Effector memory CD4-positive, alpha-beta T cell (primary cell): ENCODE data around the gene NPAS2.

Experiments
- DNase-seq, 3 donors: peaks; one replicate each; pipeline ENCODE4 v3.0.0-alpha.2; 2020
- H3K27ac ChIP-seq: 2 replicates; pipeline ENCODE4 v1.7.0; 2013; ENCODE audit warnings: mild to moderate bottlenecking, low read length, moderate library complexity; ENCODE audit not compliant: insufficient read depth, poor library complexity, severe bottlenecking
- H3K27me3 ChIP-seq: replicated peaks from 2 replicates; pipeline ENCODE4 v1.7.0; 2013; ENCODE audit warnings: mild to moderate bottlenecking, low read length; ENCODE audit not compliant: insufficient read depth, control insufficient read depth, poor library complexity, severe bottlenecking
- H3K36me3 ChIP-seq: 2 replicates; pipeline ENCODE4 v1.7.0; 2013; ENCODE audit warnings: mild to moderate bottlenecking, low read length, moderate library complexity; ENCODE audit not compliant: control insufficient read depth, insufficient read depth
- H3K4me1 ChIP-seq: 2 replicates; pipeline ENCODE4 v1.7.0; 2013; ENCODE audit warnings: low read length, mild to moderate bottlenecking; ENCODE audit not compliant: control insufficient read depth, insufficient read depth, poor library complexity, severe bottlenecking
- H3K4me3 ChIP-seq: 2 replicates; pipeline ENCODE4 v1.7.0; 2013; ENCODE audit warnings: low read length, low read depth, mild to moderate bottlenecking; ENCODE audit not compliant: insufficient read depth, poor library complexity, severe bottlenecking
- H3K9me3 ChIP-seq: 2 replicates; pipeline ENCODE4 v1.7.0; 2013; ENCODE audit warnings: mild to moderate bottlenecking, low read length, moderate library complexity; ENCODE audit not compliant: control insufficient read depth

Gene NPAS2

DNA sequence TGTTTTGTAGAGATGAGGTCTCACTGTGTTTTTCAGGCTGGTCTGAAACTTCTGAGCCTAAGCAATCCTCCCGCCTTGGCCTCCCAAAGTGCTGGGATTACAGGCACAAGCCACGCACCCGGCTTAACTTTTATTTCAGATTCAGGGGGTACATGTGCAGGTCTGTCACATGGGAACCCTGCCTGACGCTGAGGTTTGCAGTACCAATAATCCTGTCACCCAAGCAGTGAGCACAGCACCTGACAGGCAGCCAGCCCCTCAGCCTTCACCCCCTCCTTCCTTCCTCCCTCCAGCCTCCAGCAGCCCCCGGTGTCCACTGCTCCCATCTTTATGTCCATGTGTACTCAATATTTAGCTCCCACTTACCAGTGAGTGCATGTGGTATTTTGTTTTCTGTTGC, 136.1 kb downstream of the NPAS2 start:
- Histone ChIP-seq H3K36me3 (no peaks in the 10 kb centered on the region), H3K4me3 (no peak overlapping the region), H3K9me3 (no peaks in the 10 kb centered on the region), H3K27ac (no peak overlapping the region), H3K27me3 (no peaks in the 10 kb centered on the region), H3K4me1 (no peaks in the 10 kb centered on the region)
- DNase-seq: no peak

DNA sequence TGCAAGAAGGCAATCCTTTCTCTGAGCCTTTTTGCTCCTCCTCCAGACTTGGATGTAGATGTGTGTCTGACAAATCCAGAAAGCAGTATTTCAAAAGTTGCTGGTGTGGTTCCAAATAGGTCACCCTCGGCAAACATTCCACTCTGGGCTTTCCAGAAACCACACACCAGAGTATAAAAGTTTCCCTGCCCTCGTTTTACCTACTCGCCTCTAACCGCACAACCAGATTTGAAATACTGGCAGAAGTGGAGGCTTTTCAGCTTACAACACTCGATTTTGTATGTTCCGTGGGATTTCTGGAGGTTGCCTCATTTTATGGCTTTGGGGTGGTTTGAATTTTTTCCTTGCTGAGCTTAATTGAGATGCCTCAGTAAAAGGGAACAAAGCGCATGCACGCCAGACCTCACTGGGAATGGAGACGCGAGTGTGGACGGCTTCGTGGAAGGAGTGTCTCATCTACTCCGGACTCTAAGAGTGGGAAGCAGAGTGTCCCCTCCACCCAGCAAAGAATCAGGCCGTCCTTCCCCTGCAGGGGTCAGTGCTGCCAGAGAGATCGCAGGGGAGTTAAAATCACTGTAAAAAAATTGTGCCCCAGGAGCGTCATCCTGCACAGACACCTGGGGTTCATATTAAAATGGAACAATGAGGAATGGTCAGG, 138.2 kb downstream of the NPAS2 start:
- Histone ChIP-seq H3K27me3 (no peaks in the 10 kb centered on the region), H3K36me3 (no peaks in the 10 kb centered on the region), H3K27ac (no peak overlapping the region), H3K4me3 (no peak overlapping the region), H3K4me1 (no peaks in the 10 kb centered on the region), H3K9me3 (no peaks in the 10 kb centered on the region)
- DNase-seq: no peak

DNA sequence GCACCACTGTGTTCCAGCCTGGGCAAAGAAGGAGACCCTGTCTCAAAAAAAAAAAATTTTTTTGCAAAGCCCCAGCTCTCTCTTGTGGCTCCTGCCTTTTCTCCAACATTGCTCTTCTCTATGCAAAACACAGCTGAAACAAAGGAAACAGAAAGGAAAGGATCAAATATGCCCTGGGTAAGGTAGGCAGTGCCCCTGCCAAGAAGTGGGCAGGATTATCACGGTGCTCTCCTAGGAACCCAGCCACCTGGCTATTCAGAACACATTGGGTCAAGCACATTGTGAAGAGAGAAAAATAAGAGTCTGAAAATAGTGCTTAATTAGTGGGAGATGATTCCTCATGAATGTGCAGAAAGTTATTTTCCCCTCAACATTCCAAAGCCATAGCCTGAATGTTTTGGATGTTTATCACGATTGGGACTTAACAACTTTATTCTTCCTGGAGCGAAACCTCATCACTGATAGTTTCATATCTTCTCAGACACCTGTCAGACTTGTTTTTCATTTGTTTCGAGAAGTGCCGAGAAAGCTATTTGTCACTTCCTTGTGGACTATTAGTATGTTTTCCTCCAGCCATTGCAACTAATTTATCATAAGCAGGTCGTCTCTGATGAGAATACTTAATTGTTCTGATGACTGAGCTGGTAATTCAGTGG, 139.4 kb downstream of the NPAS2 start:
- DNase-seq: no peak
- Histone ChIP-seq H3K9me3 (no peaks in the 10 kb centered on the region), H3K27me3 (no peaks in the 10 kb centered on the region), H3K27ac (no peak overlapping the region), H3K36me3 (no peaks in the 10 kb centered on the region), H3K4me3 (no peak overlapping the region), H3K4me1 (no peaks in the 10 kb centered on the region)

DNA sequence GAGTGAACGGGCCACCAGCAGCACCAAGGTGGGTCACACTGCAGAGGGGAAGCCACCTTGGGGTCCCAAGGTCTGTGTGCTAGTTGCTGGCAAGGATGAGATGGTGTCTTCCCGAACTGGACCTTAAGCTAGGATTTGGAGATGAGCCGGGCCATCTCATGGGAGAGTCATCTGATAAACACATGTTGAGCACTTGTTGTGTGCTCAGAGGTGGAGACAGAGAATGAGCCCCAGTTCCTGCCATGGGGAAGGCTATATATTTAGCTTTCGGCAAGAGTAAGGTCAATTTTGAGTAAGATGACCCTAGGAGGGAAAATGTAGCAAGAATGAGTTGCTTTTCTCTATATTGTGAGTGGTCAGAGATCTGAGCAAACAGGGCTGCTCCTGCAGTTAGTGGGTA, 140.7 kb downstream of the NPAS2 start:
- H3K36me3 ChIP-seq: no peaks in the 10 kb centered on the region
- no peaks in the 10 kb centered on the region for H3K4me1 ChIP-seq
- DNase-seq: no peak
- no peaks in the 10 kb centered on the region for H3K27me3 ChIP-seq
- H3K27ac ChIP-seq: no peak overlapping the region
- H3K9me3 ChIP-seq: no peaks in the 10 kb centered on the region
- no peak overlapping the region for H3K4me3 ChIP-seq

DNA sequence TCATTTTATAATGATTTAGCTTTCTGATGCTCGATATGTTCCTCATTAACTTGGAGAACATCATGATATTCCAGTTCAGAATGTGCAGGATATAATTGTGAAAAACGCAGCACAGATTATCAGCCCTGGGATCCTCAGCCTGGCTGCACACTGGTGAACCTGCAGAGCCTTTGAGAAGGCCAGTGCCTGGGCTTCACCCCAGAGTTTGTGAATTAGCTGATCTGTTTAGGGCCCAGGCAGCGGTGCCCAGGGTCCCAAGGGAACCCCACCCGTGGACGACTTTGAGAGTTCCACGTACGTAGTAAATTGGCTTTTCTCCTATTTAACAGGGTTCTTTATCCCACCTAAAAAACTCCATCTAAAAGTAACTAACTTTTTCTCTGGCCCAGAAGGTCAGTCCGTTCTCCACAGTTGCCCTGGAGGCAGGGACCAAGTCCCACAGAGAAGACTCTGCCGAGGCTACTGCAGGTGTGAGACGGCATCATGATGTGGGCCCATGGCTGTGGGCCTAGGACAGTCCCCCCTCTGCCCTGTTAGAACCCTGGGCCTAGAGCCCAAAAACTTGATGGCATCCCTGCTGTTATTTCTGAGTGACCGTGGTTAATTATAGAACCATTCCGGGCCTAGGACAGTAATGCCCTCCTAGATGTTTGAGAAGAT, 142.6 kb downstream of the NPAS2 start:
- H3K4me3 ChIP-seq: no peak overlapping the region

DNA sequence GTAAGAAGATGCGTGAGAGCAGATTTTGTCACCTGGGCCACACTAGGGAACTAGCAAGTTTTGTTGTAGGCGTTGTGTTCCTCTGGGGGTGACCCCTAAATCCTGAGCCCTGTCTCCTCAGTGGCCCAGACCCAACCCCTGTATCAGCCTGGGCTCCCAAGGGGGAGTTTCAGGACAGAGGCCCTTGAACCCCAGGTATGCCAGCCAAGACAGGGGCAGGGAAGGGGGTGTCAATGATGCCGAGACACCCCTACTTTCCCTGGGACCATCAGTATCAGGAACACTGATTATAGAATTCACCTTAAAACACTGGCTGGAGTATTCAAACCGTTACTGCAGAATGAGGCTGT, 143.1 kb downstream of the NPAS2 start:
- no peak for DNase-seq
- H3K27me3 ChIP-seq: no peaks in the 10 kb centered on the region
- H3K36me3 ChIP-seq: no peaks in the 10 kb centered on the region
- no peak overlapping the region for H3K4me3 ChIP-seq
- H3K4me1 ChIP-seq: no peaks in the 10 kb centered on the region
- no peaks in the 10 kb centered on the region for H3K9me3 ChIP-seq
- no peak overlapping the region for H3K27ac ChIP-seq

More for the DNA sequence above, 142.6 kb downstream of the NPAS2 start:
- no peaks in the 10 kb centered on the region for H3K36me3 ChIP-seq
- no peak for DNase-seq
- no peaks in the 10 kb centered on the region for H3K27me3 ChIP-seq
- no peak overlapping the region for H3K27ac ChIP-seq
- H3K4me1 ChIP-seq: no peaks in the 10 kb centered on the region
- H3K9me3 ChIP-seq: no peaks in the 10 kb centered on the region

DNA sequence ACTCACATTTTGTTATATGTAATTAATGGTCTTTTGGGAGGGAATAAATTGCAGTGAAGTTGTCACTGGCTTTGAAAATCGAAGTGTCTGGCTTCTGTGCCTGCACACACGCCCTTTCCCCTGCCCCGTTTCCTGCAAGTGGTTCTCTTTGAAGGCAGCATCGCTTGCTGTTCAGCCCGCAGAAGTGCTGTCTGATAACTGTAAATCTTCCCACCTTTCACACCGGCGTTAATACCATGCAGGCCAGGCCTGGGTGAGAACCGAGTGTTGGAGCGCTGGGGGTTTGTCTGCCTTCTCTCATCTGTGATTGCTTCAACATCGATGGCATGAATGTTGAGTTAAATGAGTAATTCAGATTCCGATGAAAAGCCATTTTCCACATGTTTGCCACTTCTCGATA, 144.3 kb downstream of the NPAS2 start:
- DNase-seq: no peak
- Histone ChIP-seq H3K27me3 (no peaks in the 10 kb centered on the region), H3K9me3 (no peaks in the 10 kb centered on the region), H3K27ac (no peak overlapping the region), H3K4me1 (no peaks in the 10 kb centered on the region), H3K36me3 (no peaks in the 10 kb centered on the region), H3K4me3 (no peak overlapping the region)

DNA sequence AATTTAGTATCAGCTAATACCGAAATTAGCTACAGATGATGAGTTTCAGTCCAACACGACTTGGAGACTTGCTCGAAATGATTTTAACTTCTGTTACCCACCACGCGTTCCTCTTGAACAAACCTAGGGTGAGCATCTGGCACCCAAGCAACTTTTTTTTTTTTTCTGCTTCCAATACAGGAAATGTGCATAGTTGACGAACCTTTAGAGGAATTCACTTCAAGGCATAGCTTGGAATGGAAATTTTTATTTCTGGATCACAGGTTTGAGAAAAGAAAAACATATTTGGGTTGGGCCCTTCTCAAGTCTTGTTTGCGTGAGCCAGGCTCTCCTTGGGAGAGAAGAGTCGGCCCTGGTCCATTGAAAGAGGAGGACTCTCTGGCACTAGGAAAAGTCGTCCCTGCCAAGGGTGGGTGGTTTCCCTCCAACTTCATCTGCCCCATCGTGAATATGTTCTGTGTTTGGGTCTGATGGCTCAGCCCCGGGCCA, 144.8 kb downstream of the NPAS2 start:
- DNase-seq: no peak
- H3K27me3 ChIP-seq: no peaks in the 10 kb centered on the region
- no peak overlapping the region for H3K27ac ChIP-seq
- no peak overlapping the region for H3K4me3 ChIP-seq
- H3K4me1 ChIP-seq: no peaks in the 10 kb centered on the region
- no peaks in the 10 kb centered on the region for H3K36me3 ChIP-seq
- H3K9me3 ChIP-seq: no peaks in the 10 kb centered on the region

DNA sequence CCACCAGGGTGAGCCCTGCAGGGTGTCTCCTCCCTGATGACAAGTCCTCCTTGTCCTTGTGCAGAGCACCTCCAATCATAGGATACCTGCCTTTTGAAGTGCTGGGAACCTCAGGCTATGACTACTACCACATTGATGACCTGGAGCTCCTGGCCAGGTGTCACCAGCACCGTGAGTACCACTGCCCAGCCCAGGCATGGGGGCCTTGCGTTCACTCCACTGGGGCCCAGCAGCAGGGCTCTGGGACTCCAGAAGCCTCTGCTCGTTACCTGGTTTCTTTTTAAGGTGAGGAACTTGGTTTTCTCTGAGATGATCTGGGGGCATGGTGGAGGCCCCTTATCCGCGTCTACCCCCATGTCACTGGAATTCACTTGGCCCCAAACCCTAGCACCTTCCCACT, 145.7 kb downstream of the NPAS2 start:
- Histone ChIP-seq H3K4me3 (no peak overlapping the region), H3K36me3 (no peaks in the 10 kb centered on the region), H3K4me1 (no peaks in the 10 kb centered on the region), H3K27ac (no peak overlapping the region), H3K27me3 (no peaks in the 10 kb centered on the region), H3K9me3 (no peaks in the 10 kb centered on the region)
- DNase-seq: no peak

DNA sequence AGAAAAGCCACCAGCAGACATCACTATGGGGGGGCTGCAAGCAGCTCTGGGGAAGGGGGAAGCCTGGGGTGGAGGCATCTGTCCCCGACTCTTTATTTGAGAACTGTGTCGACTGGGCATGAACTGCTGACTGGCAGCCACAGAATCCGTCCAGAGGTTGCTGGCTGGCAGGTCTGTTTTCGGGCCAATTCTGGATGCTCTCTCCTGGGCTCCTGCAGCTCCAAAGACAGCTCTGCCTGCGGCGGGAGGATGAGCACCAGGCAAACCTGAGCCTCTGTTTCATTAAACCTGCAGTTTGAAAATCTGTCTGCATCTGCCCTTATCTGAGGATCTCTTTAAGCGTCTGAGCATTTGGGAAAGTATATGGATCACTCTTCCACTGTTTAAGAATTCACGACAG, 147.8 kb downstream of the NPAS2 start:
- Histone ChIP-seq H3K4me1 (no peaks in the 10 kb centered on the region), H3K36me3 (no peaks in the 10 kb centered on the region), H3K27me3 (no peaks in the 10 kb centered on the region), H3K4me3 (no peak overlapping the region), H3K9me3 (no peaks in the 10 kb centered on the region), H3K27ac (no peak overlapping the region)
- no peak for DNase-seq
